Fibroblast of villous mesenchyme (primary cell): ENCODE results near the gene SEPTIN8. TPM values are rescaled to one million over a fixed set of nuclear protein-coding genes. Genes with fewer than 3 reads are reported as not detected.

Experiments
- DNase-seq: peaks from one replicate; pipeline ENCODE4 v3.0.0-alpha.2; 2010; ENCODE audit warnings: low read depth
- H3K4me3 ChIP-seq: 2 replicates; pipeline ENCODE4 v1.5.1; 2011; ENCODE audit warnings: low read depth, mild to moderate bottlenecking, low read length
- CTCF ChIP-seq: IDR thresholded peaks from 2 replicates; pipeline ENCODE4 v1.5.1; 2012; ENCODE audit warnings: low read depth, mild to moderate bottlenecking, low read length; ENCODE audit not compliant: insufficient read depth
- total RNA-seq: library from RNA; depleted of rRNA; stranded (reverse); fragments of >200 nt; gene quantifications from 2 replicates; pipeline ENCODE4 v1.2.3, GENCODE V29; 2012

The SEPTIN8 gene
- total RNA-seq, 1 donor: 51.4 TPM

GRCh38 chr5:132764671-132765238 lies 12.3 kb downstream of the SEPTIN8 start:
- H3K4me3 ChIP-seq: no peak overlapping the region
- DNase-seq: no peak
- TF ChIP-seq CTCF: no peak

GRCh38 chr5:132764051-132764450 lies 13.0 kb downstream of the SEPTIN8 start:
- H3K4me3 ChIP-seq: no peak overlapping the region
- no peak for TF ChIP-seq CTCF
- DNase-seq: no peak

GRCh38 chr5:132763181-132764036 lies 13.6 kb downstream of the SEPTIN8 start:
- H3K4me3 ChIP-seq: no peak overlapping the region
- no peak for DNase-seq
- no peak for TF ChIP-seq CTCF

GRCh38 chr5:132762246-132763000 lies 14.6 kb downstream of the SEPTIN8 start:
- DNase-seq: no peak
- TF ChIP-seq CTCF: no peak
- no peak overlapping the region for H3K4me3 ChIP-seq

GRCh38 chr5:132761321-132762240 lies 15.5 kb downstream of the SEPTIN8 start:
- no peak for DNase-seq
- H3K4me3 ChIP-seq: no peak overlapping the region
- no peak for TF ChIP-seq CTCF
